Measurements from ENCODE around the gene AGT.
"Not testable (repeated sequence)": the region's sequence is repeated elsewhere in the genome, so short reads cannot be mapped to it uniquely, and the experiment has no call there.

The AGT gene

GRCh38 chr1:230686747-230687146 lies 27.2 kb downstream of the AGT start:
- no peak for DNase-seq (ENCODE audit: low read depth)

- no peak for DNase-seq (ENCODE audit: low read depth)
Measured at GRCh38 chr1:230684998-230685397, 28.9 kb downstream of the AGT start.

- no peak for DNase-seq (ENCODE audit: low read depth)
Measured at GRCh38 chr1:230684146-230684545, 29.8 kb downstream of the AGT start.

- DNase-seq (ENCODE audit: low read depth), result no peak
Measured at GRCh38 chr1:230682882-230683610, 30.9 kb downstream of the AGT start.

- DNase-seq (ENCODE audit: low read depth), result no peak
Measured at GRCh38 chr1:230682274-230682673, 31.6 kb downstream of the AGT start.

- DNase-seq (ENCODE audit: low read depth), result no peak
Measured at GRCh38 chr1:230681599-230681998, 32.3 kb downstream of the AGT start.

GRCh38 chr1:230680300-230681025 lies 33.5 kb downstream of the AGT start:
- no peak for DNase-seq (ENCODE audit: low read depth)

- DNase-seq (ENCODE audit: low read depth), result no peak
Measured at GRCh38 chr1:230679825-230680224, 34.1 kb downstream of the AGT start.

GRCh38 chr1:230679192-230679591 lies 34.7 kb downstream of the AGT start:
- no peak for DNase-seq (ENCODE audit: low read depth)

GRCh38 chr1:230677200-230677599 lies 36.7 kb downstream of the AGT start:
- DNase-seq (ENCODE audit: low read depth), result no peak

GRCh38 chr1:230674581-230674980 lies 39.3 kb downstream of the AGT start:
- no peak for DNase-seq (ENCODE audit: low read depth)

- no peak for DNase-seq (ENCODE audit: low read depth)
Measured at GRCh38 chr1:230669543-230669942, 44.4 kb downstream of the AGT start.

- no peak for DNase-seq (ENCODE audit: low read depth)
Measured at GRCh38 chr1:230668227-230668626, 45.7 kb downstream of the AGT start.

- DNase-seq (ENCODE audit: low read depth), result no peak
Measured at GRCh38 chr1:230661976-230662375, 51.9 kb downstream of the AGT start.

GRCh38 chr1:230658691-230659090 lies 55.2 kb downstream of the AGT start:
- DNase-seq (ENCODE audit: low read depth), result no peak

- DNase-seq (ENCODE audit: low read depth), result not testable (repeated sequence)
Measured at GRCh38 chr1:230658103-230658502, 55.8 kb downstream of the AGT start.

GRCh38 chr1:230656719-230657118 lies 57.2 kb downstream of the AGT start:
- DNase-seq (ENCODE audit: low read depth), result not testable (repeated sequence)

All from T-helper 22 cell (primary cell).